Measurements from ENCODE around the gene NHLH2.

Gene NHLH2

DNA sequence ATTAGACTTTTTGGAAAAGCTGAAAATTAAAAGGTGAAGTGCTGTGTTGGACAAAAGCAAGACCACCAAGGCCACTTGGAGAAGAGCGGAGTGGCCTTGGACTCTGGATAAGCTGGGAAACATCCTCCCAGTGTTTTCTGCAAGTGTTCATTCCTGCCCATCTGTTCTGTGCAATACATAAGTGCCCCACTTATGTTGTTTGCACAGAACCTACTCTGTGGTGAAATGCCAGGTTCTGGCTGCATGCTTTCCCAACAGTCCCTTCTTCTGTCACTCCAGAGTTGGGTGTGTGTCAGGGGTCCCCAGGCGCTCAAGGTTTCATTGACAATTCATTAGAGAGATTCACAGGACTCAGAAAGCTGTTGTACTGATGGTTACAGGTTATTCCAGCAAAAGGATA lies 30.3 kb downstream of the NHLH2 start:
- DNase-seq (ENCODE audit: low spot score), result no peak
- TF ChIP-seq, protein P1, sequence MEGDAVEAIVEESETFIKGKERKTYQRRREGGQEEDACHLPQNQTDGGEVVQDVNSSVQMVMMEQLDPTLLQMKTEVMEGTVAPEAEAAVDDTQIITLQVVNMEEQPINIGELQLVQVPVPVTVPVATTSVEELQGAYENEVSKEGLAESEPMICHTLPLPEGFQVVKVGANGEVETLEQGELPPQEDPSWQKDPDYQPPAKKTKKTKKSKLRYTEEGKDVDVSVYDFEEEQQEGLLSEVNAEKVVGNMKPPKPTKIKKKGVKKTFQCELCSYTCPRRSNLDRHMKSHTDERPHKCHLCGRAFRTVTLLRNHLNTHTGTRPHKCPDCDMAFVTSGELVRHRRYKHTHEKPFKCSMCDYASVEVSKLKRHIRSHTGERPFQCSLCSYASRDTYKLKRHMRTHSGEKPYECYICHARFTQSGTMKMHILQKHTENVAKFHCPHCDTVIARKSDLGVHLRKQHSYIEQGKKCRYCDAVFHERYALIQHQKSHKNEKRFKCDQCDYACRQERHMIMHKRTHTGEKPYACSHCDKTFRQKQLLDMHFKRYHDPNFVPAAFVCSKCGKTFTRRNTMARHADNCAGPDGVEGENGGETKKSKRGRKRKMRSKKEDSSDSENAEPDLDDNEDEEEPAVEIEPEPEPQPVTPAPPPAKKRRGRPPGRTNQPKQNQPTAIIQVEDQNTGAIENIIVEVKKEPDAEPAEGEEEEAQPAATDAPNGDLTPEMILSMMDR (IDR thresholded peaks at IDR 0.05; ENCODE audit: borderline replicate concordance, control extremely low read depth, extremely low read depth, insufficient read depth, missing control alignments), result no peak
- in situ Hi-C loops (cut with MboI; ENCODE audit: low sequenced_read_pairs, unreplicated experiment), result loop anchor here (25.0 kb wide), 2 partner anchors 177 to 677 kb away; partner anchors contain the start of gene SLC22A15

DNA sequence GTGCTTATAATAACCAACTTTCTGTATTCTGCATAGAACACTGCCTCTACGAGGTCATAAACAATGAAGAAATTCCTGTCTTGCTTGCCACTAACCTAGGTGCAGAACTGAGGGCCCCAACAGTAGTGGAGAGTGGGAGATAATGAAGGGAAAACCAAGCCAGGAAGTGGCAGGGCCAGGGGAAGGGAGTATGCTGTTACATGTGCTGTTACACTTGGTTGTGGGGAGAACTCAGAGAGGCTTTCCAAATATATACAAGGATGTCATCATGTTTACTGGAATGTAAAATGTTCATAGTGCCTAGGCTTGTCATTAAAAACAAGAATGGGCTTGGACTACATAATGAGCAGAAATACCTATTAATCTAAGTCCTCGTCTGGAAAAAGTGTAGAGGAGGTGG lies 31.1 kb downstream of the NHLH2 start:
- in situ Hi-C loops (cut with MboI; ENCODE audit: low sequenced_read_pairs, unreplicated experiment), result loop anchor here (25.0 kb wide), 2 partner anchors 177 to 677 kb away; partner anchors contain the start of gene SLC22A15
- TF ChIP-seq, protein P1 (IDR thresholded peaks at IDR 0.05; ENCODE audit: borderline replicate concordance, control extremely low read depth, extremely low read depth, insufficient read depth, missing control alignments), result no peak
- DNase-seq (ENCODE audit: low spot score), result no peak

DNA sequence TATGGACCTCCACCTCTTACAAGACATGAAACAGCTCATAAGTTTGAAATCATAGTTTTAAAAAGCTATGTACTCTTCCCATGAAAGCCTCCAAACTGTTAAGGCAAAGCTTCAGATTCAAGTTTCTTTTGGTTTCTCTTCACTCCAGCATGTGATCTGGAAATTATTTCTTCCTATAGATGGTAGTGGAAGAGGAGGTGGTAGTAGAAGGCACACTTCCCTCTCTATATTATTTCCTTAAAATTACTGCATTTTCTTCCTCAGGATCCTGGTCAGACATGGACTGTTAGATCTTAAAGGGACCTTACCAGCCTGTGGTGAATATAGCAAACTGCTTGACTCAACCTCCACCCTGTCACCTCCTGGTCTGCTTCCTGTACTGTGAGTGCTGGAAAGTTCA lies 31.9 kb downstream of the NHLH2 start:
- TF ChIP-seq, protein P1 (IDR thresholded peaks at IDR 0.05; ENCODE audit: borderline replicate concordance, control extremely low read depth, extremely low read depth, insufficient read depth, missing control alignments), result no peak
- in situ Hi-C loops (cut with MboI; ENCODE audit: low sequenced_read_pairs, unreplicated experiment), result loop anchor here (25.0 kb wide), 2 partner anchors 178 to 678 kb away; partner anchors contain the start of gene SLC22A15
- DNase-seq (ENCODE audit: low spot score), result no peak

DNA sequence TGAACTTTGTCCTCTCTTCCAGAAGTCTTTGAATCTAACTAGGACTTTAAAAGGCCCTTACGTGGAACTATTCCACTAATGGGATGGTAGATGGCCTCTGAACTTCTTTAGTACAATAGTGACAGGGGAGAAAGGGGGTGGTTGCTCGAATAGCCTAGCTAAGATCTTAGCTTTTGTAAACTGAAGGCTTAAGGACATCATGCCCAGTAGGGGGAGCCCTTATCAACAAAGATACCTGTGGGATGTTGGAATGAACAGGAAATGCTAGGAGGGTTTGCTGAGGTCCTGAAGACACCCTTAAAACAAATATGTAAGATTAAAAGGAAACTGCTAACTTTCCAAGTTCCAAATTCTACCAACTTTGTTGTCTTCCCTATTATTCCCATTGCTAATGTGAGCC lies 33.2 kb downstream of the NHLH2 start:
- peak; percentile 41 for DNase-seq (ENCODE audit: low spot score)
- in situ Hi-C loops (cut with MboI; ENCODE audit: low sequenced_read_pairs, unreplicated experiment), result loop anchor here (25.0 kb wide), 2 partner anchors 180 to 680 kb away; partner anchors contain the start of gene SLC22A15
- TF ChIP-seq, protein P1 (IDR thresholded peaks at IDR 0.05; ENCODE audit: borderline replicate concordance, control extremely low read depth, extremely low read depth, insufficient read depth, missing control alignments), result peak; percentile 55

DNA sequence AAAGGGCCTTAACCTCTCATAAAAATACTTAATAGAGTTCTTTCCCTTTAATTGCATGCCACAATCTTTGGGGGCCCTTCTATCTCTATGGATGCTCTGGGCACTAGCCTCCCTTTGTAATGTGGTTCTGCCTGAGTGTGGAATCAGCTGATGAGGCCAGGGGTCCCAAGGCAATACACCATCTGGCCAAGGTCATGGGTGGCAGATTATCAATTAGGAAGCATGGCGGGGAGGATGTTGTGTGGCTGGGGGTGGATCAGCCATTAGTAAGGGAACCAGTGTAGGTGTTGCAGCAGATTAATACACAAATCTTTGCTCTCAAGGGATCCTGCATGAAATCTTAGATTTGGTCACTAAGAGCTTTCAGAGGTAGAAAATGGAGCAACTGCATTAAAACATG lies 35.3 kb downstream of the NHLH2 start:
- in situ Hi-C loops (cut with MboI; ENCODE audit: low sequenced_read_pairs, unreplicated experiment), result loop anchor here (25.0 kb wide), 2 partner anchors 182 to 682 kb away; partner anchors contain the start of gene SLC22A15
- no peak for DNase-seq (ENCODE audit: low spot score)
- TF ChIP-seq, protein P1 (IDR thresholded peaks at IDR 0.05; ENCODE audit: borderline replicate concordance, control extremely low read depth, extremely low read depth, insufficient read depth, missing control alignments), result no peak

DNA sequence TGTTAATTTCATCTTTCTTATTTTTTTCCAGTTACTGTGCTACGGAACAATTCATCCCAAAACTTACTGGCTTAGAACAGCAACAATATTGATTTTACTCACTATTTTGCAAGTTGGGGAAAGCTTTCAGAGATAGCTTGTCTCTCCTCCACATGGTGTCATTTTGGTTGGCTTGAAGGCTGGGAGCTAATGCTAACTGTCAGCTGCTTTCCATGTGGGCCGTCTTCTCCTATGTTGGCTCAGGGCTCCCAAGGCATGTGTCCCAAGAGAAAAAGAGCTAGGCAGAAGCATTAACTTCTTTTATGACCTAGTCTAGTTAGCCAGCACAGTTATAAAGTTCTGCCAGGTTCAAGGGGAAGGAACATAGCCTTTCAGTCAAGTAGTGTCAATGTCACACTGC lies 38.5 kb downstream of the NHLH2 start:
- in situ Hi-C loops (cut with MboI; ENCODE audit: low sequenced_read_pairs, unreplicated experiment), result loop anchor here (25.0 kb wide), 2 partner anchors 185 to 685 kb away; partner anchors contain the start of gene SLC22A15
- TF ChIP-seq, protein P1 (IDR thresholded peaks at IDR 0.05; ENCODE audit: borderline replicate concordance, control extremely low read depth, extremely low read depth, insufficient read depth, missing control alignments), result no peak
- no peak for DNase-seq (ENCODE audit: low spot score)

Measured in GM13976 (cell line).